H1 (cell line): ENCODE data around the gene NOM1. TPM values are rescaled to one million over a fixed set of nuclear protein-coding genes. Genes with fewer than 3 reads are reported as not detected.

Source experiments
- POU5F1 ChIP-seq: IDR thresholded peaks from 2 replicates; pipeline ENCODE4 v1.6.1; 2011; ENCODE audit warnings: low read depth, mild to moderate bottlenecking, low read length, moderate library complexity
- polyA plus RNA-seq, 7 experiments: library from polyadenylated mRNA; depleted of rRNA in 3 of 7; stranded (reverse) in 5 of 7; unstranded in 2 of 7; fragments of >200 nt in 5 of 7; fragments of 200-250 nt in 2 of 7; gene quantifications; 1 replicate in 5 of 7; 2 replicates in 1 of 7; 4 replicates in 1 of 7; pipeline versions ENCODE4 v1.2.1 to v1.2.3, GENCODE V29; 2011 to 2013; ENCODE audit warnings: missing spikeins in 2 of 7, mixed read lengths in 2 of 7
- total RNA-seq: library from RNA; stranded (reverse); fragmentation: NEBNext Ultra II Directional; extraction: Animal tissue kit (Norgen Biotek cat#: 25700); gene quantifications from 2 replicates; pipeline ENCODE4 v1.2.1, GENCODE V29; 2021

NOM1 gene
- total and polyA plus RNA-seq, 2 of the 8 experiments (the other 6 are each of a cell fraction or from before 2014, with no cell fraction given) = 10.6 to 29.1 TPM

- TF ChIP-seq POU5F1 = no peak
These were observed 40.4 kb downstream of the NOM1 start (continued) for GRCh38 chr7:156989766-156990535.
